ENCODE data around the gene TRAF3IP3. TPM values are rescaled to one million over a fixed set of nuclear protein-coding genes. Genes with fewer than 3 reads are reported as not detected.

The TRAF3IP3 gene
- total RNA-seq, 6 experiments from 2014 or later: 0.24 TPM; not detected in 5

- Mint-ChIP-seq H3K27ac (no peak overlapping the region), H3K9me3 (no peaks in the 10 kb centered on the region), H3K36me3 (ENCODE audit: low read depth) (0 out of 2 replicates have a peak, but pooled peaks cover 4% of the 10 kb centered on the region), H3K27me3 (ENCODE audit: insufficient read depth) (peaks cover 1% of the 10 kb centered on the region; the same call in 1 of the 2 replicates), H3K4me1 (ENCODE audit: low read depth) (peaks cover 11% of the 10 kb centered on the region), H3K4me3 (no peak overlapping the region)
- DNase-seq: no peak
- no peak for TF ChIP-seq CTCF (IDR thresholded peaks at IDR 0.05)
Observed at GRCh38 chr1:209813902-209814301, 58.0 kb downstream of the TRAF3IP3 start.

- Mint-ChIP-seq H3K27me3 (ENCODE audit: insufficient read depth) (peaks cover 1% of the 10 kb centered on the region; the same call in 1 of the 2 replicates), H3K4me1 (ENCODE audit: low read depth) (peaks cover 11% of the 10 kb centered on the region), H3K4me3 (no peak overlapping the region), H3K9me3 (no peaks in the 10 kb centered on the region), H3K27ac (no peak overlapping the region), H3K36me3 (ENCODE audit: low read depth) (0 out of 2 replicates have a peak, but pooled peaks cover 4% of the 10 kb centered on the region)
- TF ChIP-seq CTCF (IDR thresholded peaks at IDR 0.05): no peak
- DNase-seq: no peak
Observed at GRCh38 chr1:209815490-209815889, 59.6 kb downstream of the TRAF3IP3 start.

GRCh38 chr1:209815931-209816341 is 60.1 kb downstream of the TRAF3IP3 start:
- H3K27me3 Mint-ChIP-seq (ENCODE audit: insufficient read depth): peaks cover 1% of the 10 kb centered on the region; the same call in 1 of the 2 replicates
- H3K4me1 Mint-ChIP-seq (ENCODE audit: low read depth): peaks cover 14% of the 10 kb centered on the region
- H3K36me3 Mint-ChIP-seq (ENCODE audit: low read depth): 0 out of 2 replicates have a peak, but pooled peaks cover 4% of the 10 kb centered on the region
- H3K9me3 Mint-ChIP-seq: no peaks in the 10 kb centered on the region
- DNase-seq: no peak
- TF ChIP-seq CTCF (IDR thresholded peaks at IDR 0.05): no peak
- H3K27ac Mint-ChIP-seq: no peak overlapping the region
- H3K4me3 Mint-ChIP-seq: no peak overlapping the region

GRCh38 chr1:209816923-209817322 is 61.1 kb downstream of the TRAF3IP3 start:
- TF ChIP-seq CTCF (IDR thresholded peaks at IDR 0.05): no peak
- Mint-ChIP-seq H3K27me3 (ENCODE audit: insufficient read depth) (peaks cover 1% of the 10 kb centered on the region; the same call in 1 of the 2 replicates), H3K27ac (no peak overlapping the region)

GRCh38 chr1:209817691-209818090 is 61.8 kb downstream of the TRAF3IP3 start:
- Mint-ChIP-seq H3K9me3 (no peaks in the 10 kb centered on the region), H3K27me3 (ENCODE audit: insufficient read depth) (peaks cover 1% of the 10 kb centered on the region; the same call in 1 of the 2 replicates), H3K4me1 (ENCODE audit: low read depth) (peaks cover 24% of the 10 kb centered on the region), H3K36me3 (ENCODE audit: low read depth) (peaks cover 6% of the 10 kb centered on the region; the same call in 1 of the 2 replicates), H3K4me3 (no peak overlapping the region), H3K27ac (no peak overlapping the region)
- no peak for DNase-seq
- TF ChIP-seq CTCF (IDR thresholded peaks at IDR 0.05): no peak

More at GRCh38 chr1:209816923-209817322, 61.1 kb downstream of the TRAF3IP3 start:
- H3K4me1 Mint-ChIP-seq (ENCODE audit: low read depth): peaks cover 20% of the 10 kb centered on the region
- H3K36me3 Mint-ChIP-seq (ENCODE audit: low read depth): 0 out of 2 replicates have a peak, but pooled peaks cover 4% of the 10 kb centered on the region
- no peaks in the 10 kb centered on the region for H3K9me3 Mint-ChIP-seq
- DNase-seq: no peak
- no peak overlapping the region for H3K4me3 Mint-ChIP-seq
